ENCODE data around the gene MGA. TPM values are rescaled to one million over a fixed set of nuclear protein-coding genes. Genes with fewer than 3 reads are reported as not detected.

MGA gene
- total RNA-seq, 6 donors from 2014 or later: 22.8 to 54.5 (median 33.4) TPM

DNA sequence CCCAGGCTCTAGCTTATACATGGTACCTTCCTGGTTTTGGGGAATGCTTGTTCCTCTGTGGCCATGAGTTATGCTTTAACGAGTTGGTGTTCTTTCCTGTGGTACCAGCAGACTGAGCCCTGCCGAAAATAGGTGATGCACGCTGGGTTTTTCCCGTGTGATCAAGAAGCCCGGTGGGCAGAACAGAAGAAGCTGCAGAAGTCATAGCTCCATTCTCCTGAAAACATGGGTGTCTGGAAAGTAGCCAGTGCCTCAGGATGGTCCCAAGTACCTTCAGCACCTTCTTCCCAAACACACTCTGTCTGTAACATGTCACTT is 139.2 kb downstream of the MGA start:
- peaks cover 12 to 16% (median 15%) of the 10 kb centered on the region in 4 donors for H3K4me1 ChIP-seq
- DNase-seq: no peak
- TF ChIP-seq CTCF (IDR thresholded peaks at IDR 0.05) (no peak), POLR2AphosphoS5 (IDR thresholded peaks at IDR 0.05) (no peak), EP300 (IDR thresholded peaks at IDR 0.05) (no peak), POLR2A (IDR thresholded peaks at IDR 0.05) (no peak)
- H3K36me3 ChIP-seq: peaks cover 0 to 17% (median 8%) of the 10 kb centered on the region in 4 donors
- no peak overlapping the region for H3K27ac ChIP-seq
- H3K27me3 ChIP-seq: no peaks in the 10 kb centered on the region
- WGBS, 2 donors: 87 to 98% methylated on average over 5 of the region's 5 CpGs
- no peak overlapping the region for H3K4me3 ChIP-seq
- no peak for ATAC-seq (ENCODE audit: low FRiP score in 2 of 2)
- H3K9me3 ChIP-seq: no peaks in the 10 kb centered on the region

- H3K27me3 ChIP-seq: no peaks in the 10 kb centered on the region
- WGBS, 2 donors: 96 to 98% methylated on average over 3 of the region's 3 CpGs
- DNase-seq (no peak), ATAC-seq (ENCODE audit: low FRiP score in 2 of 2) (no peak)
- H3K9me3 ChIP-seq: no peaks in the 10 kb centered on the region
- H3K4me3 ChIP-seq: no peak overlapping the region
- H3K27ac ChIP-seq: no peak overlapping the region
- peaks cover 6 to 12% (median 10%) of the 10 kb centered on the region in 4 donors for H3K4me1 ChIP-seq
- TF ChIP-seq POLR2AphosphoS5 (IDR thresholded peaks at IDR 0.05): no peak
- TF ChIP-seq CTCF (IDR thresholded peaks at IDR 0.05): no peak
- no peak for TF ChIP-seq EP300 (IDR thresholded peaks at IDR 0.05)
- TF ChIP-seq POLR2A (IDR thresholded peaks at IDR 0.05): no peak
- peaks cover 0 to 17% (median 8%) of the 10 kb centered on the region in 4 donors for H3K36me3 ChIP-seq
Measured at GRCh38 chr15:41801185-41801584, 141.0 kb downstream of the MGA start.

GRCh38 chr15:41801850-41802455 is 141.7 kb downstream of the MGA start:
- 88 to 92% methylated on average over 3 of the region's 3 CpGs for WGBS, 2 donors
- ATAC-seq (ENCODE audit: low FRiP score in 2 of 2) (no peak), DNase-seq (no peak)
- peaks cover 0 to 4% (median 3%) of the 10 kb centered on the region in 4 donors for H3K4me1 ChIP-seq
- no peak overlapping the region for H3K27ac ChIP-seq
- H3K4me3 ChIP-seq: no peak overlapping the region
- H3K36me3 ChIP-seq: peaks cover 0 to 17% (median 8%) of the 10 kb centered on the region in 4 donors
- H3K9me3 ChIP-seq: no peaks in the 10 kb centered on the region
- H3K27me3 ChIP-seq: no peaks in the 10 kb centered on the region
- TF ChIP-seq POLR2AphosphoS5 (IDR thresholded peaks at IDR 0.05): no peak
- TF ChIP-seq EP300 (IDR thresholded peaks at IDR 0.05): no peak
- TF ChIP-seq CTCF (IDR thresholded peaks at IDR 0.05): no peak
- TF ChIP-seq POLR2A (IDR thresholded peaks at IDR 0.05): no peak

DNA sequence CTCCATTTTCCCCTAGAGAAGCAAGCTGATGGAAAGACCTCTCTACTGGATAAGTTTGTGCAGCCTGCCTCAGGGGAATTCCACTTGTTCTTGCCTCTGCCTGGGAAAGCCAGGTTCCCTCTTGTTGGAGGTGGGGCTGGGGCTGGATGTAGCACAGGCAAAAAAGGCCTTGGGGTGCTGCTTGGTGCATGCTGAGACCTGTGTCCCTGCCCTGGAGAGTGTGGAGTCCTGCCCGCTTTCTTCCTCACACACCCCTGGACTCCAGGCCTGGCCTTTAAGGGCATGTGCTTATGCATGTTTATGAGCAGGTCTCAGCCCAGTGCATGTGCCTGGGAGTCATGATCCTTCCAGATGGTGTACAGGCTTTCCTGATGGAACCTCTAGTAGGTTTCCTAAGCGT is 144.2 kb downstream of the MGA start:
- WGBS, 2 donors: 86 to 100% methylated on average over 1 to 2 of the region's 2 CpGs
- Histone ChIP-seq H3K27me3 (no peaks in the 10 kb centered on the region), H3K4me3 (no peak overlapping the region), H3K36me3 (peaks cover 0 to 17% (median 8%) of the 10 kb centered on the region in 4 donors), H3K27ac (no peak overlapping the region), H3K9me3 (no peaks in the 10 kb centered on the region), H3K4me1 (no peaks in the 10 kb centered on the region)
- TF ChIP-seq POLR2A (IDR thresholded peaks at IDR 0.05) (no peak), EP300 (IDR thresholded peaks at IDR 0.05) (no peak), POLR2AphosphoS5 (IDR thresholded peaks at IDR 0.05) (no peak), CTCF (IDR thresholded peaks at IDR 0.05) (no peak)
- DNase-seq (no peak), ATAC-seq (ENCODE audit: low FRiP score in 2 of 2) (peak in 1 of 2 donors; percentile 31)

All from upper lobe of left lung (tissue), 6 donors.